PFSK-1 (cell line): ENCODE measurements around the gene MUSK.

Experiments used
- POLR2AphosphoS5 ChIP-seq: IDR thresholded peaks from 2 replicates; pipeline ENCODE4 v1.6.1; 2012; ENCODE audit warnings: low read depth, mild to moderate bottlenecking, control low read depth, low read length, moderate library complexity
- SIN3A ChIP-seq: IDR thresholded peaks from 2 replicates; pipeline ENCODE4 v1.6.1; 2012; ENCODE audit warnings: mild to moderate bottlenecking, low read length, moderate library complexity, borderline replicate concordance; ENCODE audit not compliant: insufficient read depth

GRCh38 chr9:110777196-110777875, 108.7 kb downstream of the MUSK start:
- TF ChIP-seq SIN3A = no peak
- no peak for TF ChIP-seq POLR2AphosphoS5
